HG03196 (cell line): ENCODE data around the gene ABHD8.

Experiments
- ATAC-seq: cut with Tn5 transposase; IDR thresholded peaks from one replicate; pipeline ENCODE4 v1.9.1; 2021; ENCODE audit not compliant: unreplicated experiment

ABHD8 gene

DNA sequence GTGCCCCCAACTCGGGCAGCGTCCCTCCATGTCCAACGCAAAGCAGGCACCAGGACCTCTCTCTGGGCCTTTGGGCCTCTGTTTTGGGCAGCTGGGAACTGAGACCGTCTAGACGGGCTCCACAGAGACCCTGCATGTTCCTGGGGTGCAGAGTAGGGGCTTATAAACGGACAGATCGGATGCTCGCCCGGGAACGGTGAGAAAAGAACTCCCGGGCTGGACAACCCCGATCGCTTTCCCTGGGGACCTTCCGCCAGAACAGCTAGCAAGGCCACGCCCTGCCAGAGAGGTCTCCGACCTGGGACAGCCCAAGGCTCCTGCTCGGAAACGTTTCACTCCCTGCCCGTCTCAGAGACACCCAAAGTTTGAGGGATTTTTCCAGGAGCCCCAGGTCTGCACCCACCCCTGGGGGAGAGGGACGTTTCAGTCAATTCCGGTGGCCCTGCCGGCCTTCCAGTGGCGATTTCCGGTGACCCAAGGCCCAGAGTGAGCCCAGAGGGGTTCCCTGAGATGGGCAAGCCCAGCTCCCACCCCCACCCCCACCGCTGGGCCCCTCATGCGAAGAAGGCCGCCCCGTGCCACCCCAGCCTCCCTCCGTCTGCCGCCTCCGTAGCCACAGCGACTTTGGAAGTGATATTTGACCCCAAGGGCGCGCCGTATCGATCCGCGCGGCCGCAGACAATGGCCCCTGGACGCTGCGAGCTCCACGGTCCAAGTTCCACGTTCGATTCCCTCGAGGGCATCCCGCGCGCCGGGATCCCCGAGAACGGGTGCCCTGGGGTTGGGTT lies 59.2 kb downstream of the ABHD8 start:
- no peak for ATAC-seq

DNA sequence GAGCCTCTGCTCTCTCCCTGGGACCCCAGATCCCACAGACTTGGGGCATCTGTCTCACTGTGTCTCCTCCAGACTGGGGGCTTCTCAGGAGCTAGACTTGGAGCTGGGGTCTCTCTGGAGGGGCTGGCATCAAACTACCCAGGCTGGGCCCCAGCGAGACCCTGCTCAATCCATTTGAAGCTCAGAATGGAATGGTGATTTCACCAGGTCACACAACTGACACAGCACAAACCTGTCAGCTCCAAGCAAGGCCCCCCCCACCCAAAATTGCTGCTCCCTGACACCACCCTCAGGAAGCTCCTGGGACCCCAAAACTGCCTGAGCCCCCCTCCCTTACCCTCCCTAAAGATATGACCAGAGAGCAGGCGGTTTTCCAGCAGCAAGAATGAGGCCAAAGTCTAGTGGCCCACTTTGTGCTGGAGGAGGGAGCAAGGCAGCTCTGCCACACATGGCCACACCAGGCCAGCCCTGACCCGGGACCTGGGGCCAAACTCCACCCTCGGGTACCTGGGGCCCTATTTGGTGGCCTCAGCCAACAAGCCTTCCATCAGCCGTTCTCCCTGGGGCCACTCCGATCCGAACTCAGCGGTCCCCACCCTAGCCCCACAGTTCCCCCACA lies 59.9 kb downstream of the ABHD8 start:
- no peak for ATAC-seq

DNA sequence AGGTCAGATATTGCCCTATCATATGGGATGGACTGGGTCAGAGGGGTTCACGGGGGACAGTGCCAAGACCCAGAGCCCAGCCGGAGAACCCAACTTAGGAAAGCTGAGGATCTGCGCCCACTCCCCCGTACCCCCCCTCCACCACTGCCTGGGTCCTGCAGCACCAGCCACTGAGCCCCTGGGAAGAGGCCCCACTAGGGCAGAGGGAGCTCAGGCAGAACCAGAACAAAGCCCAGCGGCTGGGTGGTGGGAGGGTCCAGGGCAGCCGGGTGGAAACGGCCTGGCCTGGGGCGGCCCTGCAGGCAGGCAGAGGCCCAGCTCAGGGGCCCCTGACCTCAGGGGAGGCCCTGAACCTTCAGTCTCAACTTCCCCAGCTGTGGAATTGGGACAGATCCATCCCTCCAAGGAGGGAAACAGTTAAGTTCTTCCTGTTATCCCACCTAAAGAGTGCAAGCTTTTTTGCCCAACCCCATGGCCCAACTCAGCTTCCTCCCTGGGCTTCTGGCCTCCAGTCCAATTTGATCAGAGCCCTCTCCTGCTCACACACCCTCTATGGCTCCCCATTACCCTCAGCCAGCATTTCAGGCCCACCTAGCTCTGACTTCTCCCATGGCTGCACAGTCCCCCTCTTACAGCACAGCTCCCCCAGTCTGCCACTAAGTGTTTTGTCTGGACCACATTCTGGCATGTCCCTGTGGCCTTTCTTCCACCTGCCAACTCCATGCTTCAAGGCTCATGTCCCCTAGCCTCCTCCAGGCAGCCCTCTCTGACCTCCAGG lies 60.6 kb downstream of the ABHD8 start:
- no peak for ATAC-seq
